ENCODE data around the gene OR56A5. TPM values are rescaled to one million over a fixed set of nuclear protein-coding genes. Genes with fewer than 3 reads are reported as not detected.

Gene OR56A5
- total RNA-seq, 1 donor from 2014 or later, result not detected

GRCh38 chr11:6002202-6002699, 34.0 kb upstream of the OR56A5 start:
- Mint-ChIP-seq H3K36me3 (ENCODE audit: unreplicated experiment) (no peaks in the 10 kb centered on the region), H3K9me3 (ENCODE audit: unreplicated experiment) (no peaks in the 10 kb centered on the region), H3K4me3 (ENCODE audit: unreplicated experiment) (no peak overlapping the region), H3K27ac (ENCODE audit: unreplicated experiment) (no peak overlapping the region), H3K4me1 (ENCODE audit: unreplicated experiment) (no peaks in the 10 kb centered on the region), H3K27me3 (ENCODE audit: unreplicated experiment) (no peaks in the 10 kb centered on the region)
- no peak for DNase-seq (ENCODE audit: extremely low spot score, unreplicated experiment)
- TF ChIP-seq, protein P1, sequence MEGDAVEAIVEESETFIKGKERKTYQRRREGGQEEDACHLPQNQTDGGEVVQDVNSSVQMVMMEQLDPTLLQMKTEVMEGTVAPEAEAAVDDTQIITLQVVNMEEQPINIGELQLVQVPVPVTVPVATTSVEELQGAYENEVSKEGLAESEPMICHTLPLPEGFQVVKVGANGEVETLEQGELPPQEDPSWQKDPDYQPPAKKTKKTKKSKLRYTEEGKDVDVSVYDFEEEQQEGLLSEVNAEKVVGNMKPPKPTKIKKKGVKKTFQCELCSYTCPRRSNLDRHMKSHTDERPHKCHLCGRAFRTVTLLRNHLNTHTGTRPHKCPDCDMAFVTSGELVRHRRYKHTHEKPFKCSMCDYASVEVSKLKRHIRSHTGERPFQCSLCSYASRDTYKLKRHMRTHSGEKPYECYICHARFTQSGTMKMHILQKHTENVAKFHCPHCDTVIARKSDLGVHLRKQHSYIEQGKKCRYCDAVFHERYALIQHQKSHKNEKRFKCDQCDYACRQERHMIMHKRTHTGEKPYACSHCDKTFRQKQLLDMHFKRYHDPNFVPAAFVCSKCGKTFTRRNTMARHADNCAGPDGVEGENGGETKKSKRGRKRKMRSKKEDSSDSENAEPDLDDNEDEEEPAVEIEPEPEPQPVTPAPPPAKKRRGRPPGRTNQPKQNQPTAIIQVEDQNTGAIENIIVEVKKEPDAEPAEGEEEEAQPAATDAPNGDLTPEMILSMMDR (IDR thresholded peaks at IDR 0.05), result no peak

- Mint-ChIP-seq H3K36me3 (ENCODE audit: unreplicated experiment) (no peaks in the 10 kb centered on the region), H3K4me1 (ENCODE audit: unreplicated experiment) (no peaks in the 10 kb centered on the region), H3K27ac (ENCODE audit: unreplicated experiment) (no peak overlapping the region), H3K4me3 (ENCODE audit: unreplicated experiment) (no peak overlapping the region), H3K9me3 (ENCODE audit: unreplicated experiment) (no peaks in the 10 kb centered on the region), H3K27me3 (ENCODE audit: unreplicated experiment) (no peaks in the 10 kb centered on the region)
- no peak for DNase-seq (ENCODE audit: extremely low spot score, unreplicated experiment)
- TF ChIP-seq, protein P1 (IDR thresholded peaks at IDR 0.05), result no peak
These were observed 26.5 kb upstream of the OR56A5 start for GRCh38 chr11:5994791-5995190.

GRCh38 chr11:5992604-5993251, 24.4 kb upstream of the OR56A5 start:
- Mint-ChIP-seq H3K9me3 (ENCODE audit: unreplicated experiment) (no peaks in the 10 kb centered on the region), H3K4me1 (ENCODE audit: unreplicated experiment) (no peaks in the 10 kb centered on the region), H3K36me3 (ENCODE audit: unreplicated experiment) (no peaks in the 10 kb centered on the region), H3K4me3 (ENCODE audit: unreplicated experiment) (no peak overlapping the region), H3K27ac (ENCODE audit: unreplicated experiment) (no peak overlapping the region), H3K27me3 (ENCODE audit: unreplicated experiment) (peaks cover 3% of the 10 kb centered on the region)
- DNase-seq (ENCODE audit: extremely low spot score, unreplicated experiment), result no peak
- TF ChIP-seq, protein P1 (IDR thresholded peaks at IDR 0.05), result peak; percentile 52

DNA sequence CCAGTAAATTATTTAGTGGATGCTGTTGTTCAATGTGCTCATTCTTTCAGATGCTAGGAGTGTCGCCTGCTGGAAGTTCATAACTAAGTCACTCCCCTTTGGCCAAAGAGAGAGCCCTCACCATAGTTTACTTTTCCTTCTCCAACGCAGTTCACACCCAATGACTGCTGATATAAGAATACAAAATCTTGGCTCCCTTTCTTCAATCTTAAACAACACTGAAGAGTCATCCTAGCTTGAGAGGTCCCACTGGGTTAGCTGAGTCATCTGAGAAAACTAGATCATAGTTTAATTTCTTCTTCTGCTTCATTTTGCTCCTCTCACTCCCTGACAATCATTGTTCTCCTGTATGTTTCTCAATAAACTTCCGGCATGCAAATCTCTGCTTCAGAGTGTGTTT, 23.9 kb upstream of the OR56A5 start:
- Mint-ChIP-seq H3K9me3 (ENCODE audit: unreplicated experiment) (no peaks in the 10 kb centered on the region), H3K4me1 (ENCODE audit: unreplicated experiment) (no peaks in the 10 kb centered on the region), H3K27me3 (ENCODE audit: unreplicated experiment) (peaks cover 3% of the 10 kb centered on the region), H3K27ac (ENCODE audit: unreplicated experiment) (no peak overlapping the region), H3K36me3 (ENCODE audit: unreplicated experiment) (no peaks in the 10 kb centered on the region), H3K4me3 (ENCODE audit: unreplicated experiment) (no peak overlapping the region)
- TF ChIP-seq, protein P1 (IDR thresholded peaks at IDR 0.05), result no peak
- no peak for DNase-seq (ENCODE audit: extremely low spot score, unreplicated experiment)

- H3K36me3 Mint-ChIP-seq (ENCODE audit: unreplicated experiment), result no peaks in the 10 kb centered on the region
- DNase-seq (ENCODE audit: extremely low spot score, unreplicated experiment), result no peak
- H3K27me3 Mint-ChIP-seq (ENCODE audit: unreplicated experiment), result peaks cover 3% of the 10 kb centered on the region
- TF ChIP-seq, protein P1 (IDR thresholded peaks at IDR 0.05), result no peak
- no peak overlapping the region for H3K4me3 Mint-ChIP-seq (ENCODE audit: unreplicated experiment)
- H3K4me1 Mint-ChIP-seq (ENCODE audit: unreplicated experiment), result no peaks in the 10 kb centered on the region
- H3K27ac Mint-ChIP-seq (ENCODE audit: unreplicated experiment), result no peak overlapping the region
- H3K9me3 Mint-ChIP-seq (ENCODE audit: unreplicated experiment), result no peaks in the 10 kb centered on the region
These were observed 20.9 kb upstream of the OR56A5 start for GRCh38 chr11:5989203-5989602.
